HG02623 (cell line): ENCODE data around the gene ADSS1.

ENCODE experiments used
- ATAC-seq: cut with Tn5 transposase; IDR thresholded peaks from one replicate; pipeline ENCODE4 v1.9.1; 2021; ENCODE audit warnings: moderate library complexity; ENCODE audit not compliant: unreplicated experiment

Gene ADSS1

GRCh38 chr14:104686624-104687517 lies 37.2 kb upstream of the ADSS1 start:
- no peak for ATAC-seq

GRCh38 chr14:104687601-104688504 lies 36.2 kb upstream of the ADSS1 start:
- no peak for ATAC-seq

- ATAC-seq, result no peak
Measured at GRCh38 chr14:104688505-104689108, 35.4 kb upstream of the ADSS1 start.

- ATAC-seq, result no peak
Measured at GRCh38 chr14:104689109-104689880, 34.7 kb upstream of the ADSS1 start, which contains the start of gene INF2. Gene INF2 (plus strand): TSS chr14:104689618. CDS start chr14:104701366, 11,748 bp downstream.

- ATAC-seq, result no peak
Measured at GRCh38 chr14:104689881-104690711, 33.9 kb upstream of the ADSS1 start.

GRCh38 chr14:104690861-104691455 lies 33.1 kb upstream of the ADSS1 start:
- no peak for ATAC-seq

- no peak for ATAC-seq
Measured at GRCh38 chr14:104691546-104692260, 32.3 kb upstream of the ADSS1 start.

- ATAC-seq, result no peak
Measured at GRCh38 chr14:104692261-104692938, 31.6 kb upstream of the ADSS1 start.

- ATAC-seq, result no peak
Measured at GRCh38 chr14:104692939-104693315, 31.1 kb upstream of the ADSS1 start.

GRCh38 chr14:104693482-104694431 lies 30.3 kb upstream of the ADSS1 start:
- no peak for ATAC-seq

GRCh38 chr14:104694475-104694950 lies 29.5 kb upstream of the ADSS1 start:
- ATAC-seq, result no peak

- no peak for ATAC-seq
Measured at GRCh38 chr14:104694991-104695659, 28.9 kb upstream of the ADSS1 start.

- ATAC-seq, result no peak
Measured at GRCh38 chr14:104695660-104696000, 28.4 kb upstream of the ADSS1 start.

- ATAC-seq, result no peak
Measured at GRCh38 chr14:104696671-104697316, 27.2 kb upstream of the ADSS1 start.

- ATAC-seq, result no peak
Measured at GRCh38 chr14:104697317-104697703, 26.7 kb upstream of the ADSS1 start.
